Subcutaneous adipose tissue (tissue), 4 donors: ENCODE measurements around the gene SLC66A1. TPM values are rescaled to one million over a fixed set of nuclear protein-coding genes. Genes with fewer than 3 reads are reported as not detected.

Experiments
- CTCF ChIP-seq: fragments of 450-650 bp; IDR thresholded peaks from one replicate; pipeline ENCODE4 v1.5.1; 2016; ENCODE audit warnings: low read depth, mild to moderate bottlenecking, control low read depth, antibody characterized with exemption, moderate library complexity
- total RNA-seq, 4 donors: library from RNA; depleted of rRNA; stranded (reverse); fragments of >200 nt; gene quantifications; one replicate each; pipeline ENCODE4 v1.1.0, GENCODE V29; 2016

SLC66A1 gene
- total RNA-seq, 4 donors from 2014 or later, result 8.4 to 12.7 (median 11.6) TPM

GRCh38 chr1:19352839-19353238, 40.7 kb downstream of the SLC66A1 start:
- TF ChIP-seq CTCF, result no peak

DNA sequence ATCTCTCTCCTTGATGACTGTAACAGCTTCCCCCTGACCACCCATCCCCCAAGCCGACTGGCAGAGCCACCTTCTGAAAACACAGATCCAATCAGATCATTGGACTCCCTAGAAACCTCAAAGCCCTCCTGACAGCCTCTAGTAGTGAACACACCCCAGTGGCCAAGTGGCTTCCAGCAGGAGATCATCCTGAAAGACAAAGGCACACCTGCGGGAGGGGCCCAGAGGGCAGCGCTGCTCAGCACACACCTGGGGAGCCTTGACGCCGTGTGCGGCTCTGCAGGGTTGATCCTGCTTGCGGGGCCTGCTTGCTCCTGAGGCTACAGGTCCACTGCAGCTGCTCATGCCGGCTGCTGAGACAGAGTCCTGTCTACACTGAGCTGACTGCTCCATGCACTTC, 41.5 kb downstream of the SLC66A1 start:
- no peak for TF ChIP-seq CTCF

DNA sequence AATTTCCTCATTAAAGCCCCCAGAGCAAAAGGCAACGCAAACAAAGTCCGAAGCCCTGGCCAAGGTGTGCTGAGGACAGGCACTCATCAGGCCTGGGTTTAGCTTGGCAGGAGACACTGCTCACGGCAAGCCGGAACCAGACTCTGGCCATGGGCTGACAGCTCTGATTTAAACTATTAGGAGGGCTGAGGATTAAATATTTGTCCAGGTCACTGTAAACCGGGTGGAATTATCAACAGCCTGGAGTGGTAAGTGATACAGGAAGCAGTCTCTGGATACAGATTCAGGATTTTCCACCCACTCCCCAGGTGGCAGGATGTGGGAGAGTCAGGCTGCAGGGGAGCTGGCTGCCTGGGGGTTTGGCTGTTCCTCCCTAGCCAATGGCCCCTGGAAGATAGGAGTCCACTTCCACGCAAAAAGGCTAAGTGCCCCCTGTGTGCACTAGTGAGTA, 42.4 kb downstream of the SLC66A1 start:
- no peak for TF ChIP-seq CTCF

- TF ChIP-seq CTCF, result no peak
Observed at GRCh38 chr1:19356266-19356665, 44.1 kb downstream of the SLC66A1 start.

GRCh38 chr1:19357299-19357986, 45.3 kb downstream of the SLC66A1 start:
- TF ChIP-seq CTCF, result no peak

- no peak for TF ChIP-seq CTCF
Observed at GRCh38 chr1:19358710-19359109, 46.6 kb downstream of the SLC66A1 start.

- TF ChIP-seq CTCF, result no peak
Observed at GRCh38 chr1:19359357-19359756, 47.2 kb downstream of the SLC66A1 start.
